Cardiac muscle cell (in vitro differentiated cells and primary cell): ENCODE data around the gene RERE. TPM values are rescaled to one million over a fixed set of nuclear protein-coding genes. Genes with fewer than 3 reads are reported as not detected.
A peak's percentile ranks its signal among the peaks of the same experiment; 100 is the strongest.

Experiments
- DNase-seq, 2 donors: peaks; one replicate each; pipeline versions ENCODE4 v3.0.0 to v3.0.0-alpha.2; 2010 to 2017; ENCODE audit warnings: low read depth in 1 of 2, low spot score in 1 of 2
- H3K27ac ChIP-seq: fragments of 200-600 bp; sonication (generic); 2 replicates; pipeline ENCODE4 v1.5.1; 2016
- H3K27me3 ChIP-seq: fragments of 200-600 bp; sonication (generic); 2 replicates; pipeline ENCODE4 v1.6.0; 2016; ENCODE audit warnings: control low read depth
- H3K36me3 ChIP-seq: fragments of 200-600 bp; sonication (generic); 2 replicates; pipeline ENCODE4 v1.5.1; 2016; ENCODE audit warnings: control low read depth
- H3K4me1 ChIP-seq: fragments of 200-600 bp; sonication (generic); 2 replicates; pipeline ENCODE4 v1.8.1; 2017; ENCODE audit warnings: low read depth, mild to moderate bottlenecking, mixed run types
- H3K4me3 ChIP-seq: fragments of 200-600 bp; sonication (generic); 2 replicates; pipeline ENCODE4 v1.5.1; 2016; ENCODE audit warnings: mild to moderate bottlenecking
- H3K9me3 ChIP-seq: fragments of 200-600 bp; sonication (generic); 2 replicates; pipeline ENCODE4 v1.5.1; 2017; ENCODE audit warnings: low read depth, mild to moderate bottlenecking, control low read depth
- CTCF ChIP-seq: IDR thresholded peaks from 2 replicates; pipeline ENCODE4 v1.5.1; 2012; ENCODE audit warnings: low read depth, mild to moderate bottlenecking, low read length
- polyA plus RNA-seq: library from polyadenylated mRNA; unstranded; fragments of >200 nt; fragmentation: Nextera tagmentation; extraction: Ambion mirVana; gene quantifications from 2 replicates; pipeline ENCODE4 v1.2.1, GENCODE V29; 2016
- total RNA-seq: library from RNA; depleted of rRNA; stranded (reverse); fragments of >200 nt; gene quantifications from 2 replicates; pipeline ENCODE4 v1.2.3, GENCODE V29; 2016

Gene RERE
- total and polyA plus RNA-seq, 2 experiments from 2014 or later, result 72.5 to 81.0 TPM

- H3K4me3 ChIP-seq, result no peak overlapping the region
- no peak for DNase-seq
- H3K27ac ChIP-seq, result no peak overlapping the region
- no peaks in the 10 kb centered on the region for H3K36me3 ChIP-seq
- H3K9me3 ChIP-seq, result no peaks in the 10 kb centered on the region
- peaks cover 37% of the 10 kb centered on the region for H3K4me1 ChIP-seq
- no peak for TF ChIP-seq CTCF
- no peaks in the 10 kb centered on the region for H3K27me3 ChIP-seq
Observed at GRCh38 chr1:8752411-8752810, 65.0 kb downstream of the RERE start.

- TF ChIP-seq CTCF, result no peak
- no peaks in the 10 kb centered on the region for H3K9me3 ChIP-seq
Observed at GRCh38 chr1:8751984-8752383, 65.5 kb downstream of the RERE start.

GRCh38 chr1:8747879-8748825, 69.3 kb downstream of the RERE start:
- DNase-seq, result peak in 1 of 2 donors; percentile 27
- no peaks in the 10 kb centered on the region for H3K9me3 ChIP-seq
- H3K4me1 ChIP-seq, result peaks cover 19% of the 10 kb centered on the region
- no peak overlapping the region for H3K4me3 ChIP-seq
- H3K36me3 ChIP-seq, result no peaks in the 10 kb centered on the region
- no peak overlapping the region for H3K27ac ChIP-seq
- TF ChIP-seq CTCF, result no peak
- no peaks in the 10 kb centered on the region for H3K27me3 ChIP-seq

More at GRCh38 chr1:8751984-8752383, 65.5 kb downstream of the RERE start:
- H3K27me3 ChIP-seq, result no peaks in the 10 kb centered on the region
- no peak overlapping the region for H3K27ac ChIP-seq
- peaks cover 37% of the 10 kb centered on the region for H3K4me1 ChIP-seq
- H3K36me3 ChIP-seq, result no peaks in the 10 kb centered on the region
- no peak for DNase-seq
- H3K4me3 ChIP-seq, result no peak overlapping the region

DNA sequence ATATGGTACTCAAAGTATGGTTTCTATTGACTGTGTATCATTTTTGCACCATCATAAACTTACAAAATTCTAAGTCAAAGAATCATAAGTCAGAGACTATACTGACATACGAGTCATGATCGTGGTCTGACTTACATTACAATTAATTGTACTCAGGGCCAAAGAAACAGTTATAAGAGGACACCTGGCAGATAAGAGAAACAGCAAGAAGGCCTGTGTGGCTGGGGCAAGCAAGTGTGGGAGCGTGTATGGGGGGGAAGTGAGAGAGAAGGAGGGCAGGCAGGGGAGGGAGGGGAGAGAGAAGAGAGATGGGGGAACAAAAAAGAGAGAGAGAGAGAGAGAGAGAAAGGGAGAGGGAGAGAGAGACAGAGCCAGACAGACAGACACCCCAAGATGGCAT, 70.9 kb downstream of the RERE start:
- no peak for DNase-seq
- H3K27me3 ChIP-seq, result no peaks in the 10 kb centered on the region
- H3K36me3 ChIP-seq, result no peaks in the 10 kb centered on the region
- no peak overlapping the region for H3K4me3 ChIP-seq
- no peaks in the 10 kb centered on the region for H3K9me3 ChIP-seq
- H3K4me1 ChIP-seq, result peaks cover 8% of the 10 kb centered on the region
- no peak for TF ChIP-seq CTCF
- H3K27ac ChIP-seq, result no peak overlapping the region

DNA sequence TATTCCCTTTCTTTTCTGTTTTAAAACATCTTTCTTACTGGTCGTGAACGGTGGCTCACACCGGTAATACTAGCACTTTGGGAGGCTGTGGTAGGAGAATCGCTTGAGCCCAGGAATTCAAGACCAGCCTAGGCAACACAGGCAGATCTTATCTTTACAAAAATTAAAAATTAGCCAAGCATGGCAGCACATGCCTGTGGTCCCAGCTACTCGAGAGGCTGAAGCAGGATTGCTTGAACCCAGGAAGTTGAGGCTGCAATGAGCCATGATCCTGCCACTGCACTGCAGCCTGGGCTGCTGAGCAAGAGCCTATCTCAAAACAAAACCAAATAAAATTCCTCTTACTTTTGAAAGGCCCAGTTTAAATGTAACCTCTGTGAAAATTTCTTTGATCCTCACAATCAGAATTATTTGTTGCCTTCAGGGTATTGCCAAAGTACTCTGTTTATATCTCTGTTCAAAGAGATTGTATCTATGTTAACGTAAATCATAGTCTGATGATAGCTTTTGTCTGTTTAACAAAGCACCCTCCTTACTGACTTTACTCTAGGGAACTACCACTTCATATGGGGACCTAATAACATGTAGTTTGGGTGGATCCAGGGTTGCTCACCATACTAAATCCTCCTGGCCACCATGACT, 71.6 kb downstream of the RERE start:
- Histone ChIP-seq H3K4me1 (peaks cover under 1% of the 10 kb centered on the region), H3K27ac (no peak overlapping the region), H3K9me3 (no peaks in the 10 kb centered on the region), H3K36me3 (no peaks in the 10 kb centered on the region), H3K27me3 (no peaks in the 10 kb centered on the region), H3K4me3 (no peak overlapping the region)
- no peak for TF ChIP-seq CTCF
- no peak for DNase-seq
